HG02973 (cell line): ENCODE results near the gene STK32B.

Source experiments
- ATAC-seq: cut with Tn5 transposase; IDR thresholded peaks from one replicate; pipeline ENCODE4 v1.9.1; 2021; ENCODE audit warnings: moderate library complexity; ENCODE audit not compliant: unreplicated experiment

Gene STK32B

DNA sequence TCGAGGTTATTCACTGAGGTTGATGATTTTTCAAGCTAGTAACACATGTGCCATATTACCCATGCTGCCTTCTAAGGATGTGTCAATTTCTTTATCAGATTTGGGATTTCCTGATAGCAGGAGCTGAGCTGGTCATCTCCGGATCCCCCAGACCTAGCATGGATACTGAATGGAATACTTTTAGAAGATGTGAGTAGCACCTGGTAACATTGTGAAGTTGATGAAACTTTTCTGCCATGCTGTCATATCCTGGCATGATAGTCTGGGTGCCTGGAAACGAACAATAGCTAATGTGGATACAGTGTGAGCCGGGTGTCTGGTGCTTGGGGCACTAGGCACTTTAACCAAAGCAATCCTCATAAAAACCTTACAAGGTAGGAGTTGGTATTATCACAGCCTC, 21.1 kb upstream of the STK32B start:
- no peak for ATAC-seq

DNA sequence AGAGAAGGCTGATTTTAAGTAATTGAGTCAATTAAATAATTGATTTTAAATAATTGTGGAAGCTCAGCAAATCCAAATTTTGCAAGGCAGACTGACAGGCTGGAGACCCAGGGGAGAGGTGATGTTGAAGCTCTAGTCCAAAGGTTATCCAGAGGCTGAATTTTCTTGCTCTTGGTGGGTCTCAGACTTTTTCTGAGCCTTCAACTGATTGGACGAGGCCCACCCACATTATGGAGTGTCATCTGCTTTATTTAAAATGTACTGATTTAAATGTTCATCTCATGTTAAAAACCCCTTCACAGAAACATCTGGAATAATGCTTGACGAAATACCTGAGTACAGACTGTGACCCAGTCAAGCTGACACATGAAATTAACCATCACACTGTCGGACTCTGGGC, 20.4 kb upstream of the STK32B start:
- no peak for ATAC-seq

DNA sequence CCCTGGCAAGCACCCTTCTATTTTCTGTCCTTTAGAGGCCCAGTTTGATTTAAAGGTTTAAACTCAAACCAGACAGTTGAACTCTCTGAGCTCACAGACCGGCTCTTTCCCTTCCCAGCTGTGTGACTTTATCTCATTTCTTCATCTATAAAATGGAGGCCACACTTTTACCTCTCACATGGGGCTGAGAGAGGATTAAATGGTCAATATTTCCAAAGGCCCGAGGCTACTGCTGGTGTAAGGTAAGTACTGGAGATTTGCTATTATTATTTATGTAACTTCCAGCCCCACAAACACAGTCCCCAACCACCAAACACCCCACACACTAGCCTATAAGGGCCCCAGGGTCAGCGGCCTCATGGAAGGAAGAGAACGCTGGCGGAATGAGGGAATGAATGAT, 18.5 kb upstream of the STK32B start:
- ATAC-seq: no peak

DNA sequence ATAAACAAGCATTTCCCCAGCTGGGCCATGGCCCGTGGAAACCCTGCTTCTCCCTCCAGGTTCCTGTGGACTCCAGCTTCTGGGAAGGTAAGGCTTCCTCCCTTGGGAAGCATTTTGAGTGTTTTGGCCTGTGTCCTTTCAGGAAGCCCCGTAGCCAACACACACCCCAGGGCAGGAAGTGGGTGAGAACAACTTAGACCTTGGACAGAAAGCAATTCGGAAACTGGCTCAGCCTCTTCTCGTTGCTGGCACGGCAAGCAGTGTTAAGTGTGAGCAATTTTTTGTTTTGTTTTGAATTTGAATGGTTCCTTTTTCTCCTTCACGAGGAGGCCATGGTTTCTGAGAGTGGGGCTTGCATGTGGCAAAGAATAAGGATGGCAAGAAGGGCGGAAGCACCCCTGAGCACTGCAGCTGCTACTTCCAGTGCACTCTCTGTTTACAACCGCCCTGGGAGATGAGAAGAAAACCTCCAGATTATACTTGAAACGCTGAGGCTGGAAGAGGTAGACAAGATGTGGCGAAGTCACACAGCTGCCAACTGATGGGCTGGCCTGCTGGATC, 17.9 kb upstream of the STK32B start:
- no peak for ATAC-seq

DNA sequence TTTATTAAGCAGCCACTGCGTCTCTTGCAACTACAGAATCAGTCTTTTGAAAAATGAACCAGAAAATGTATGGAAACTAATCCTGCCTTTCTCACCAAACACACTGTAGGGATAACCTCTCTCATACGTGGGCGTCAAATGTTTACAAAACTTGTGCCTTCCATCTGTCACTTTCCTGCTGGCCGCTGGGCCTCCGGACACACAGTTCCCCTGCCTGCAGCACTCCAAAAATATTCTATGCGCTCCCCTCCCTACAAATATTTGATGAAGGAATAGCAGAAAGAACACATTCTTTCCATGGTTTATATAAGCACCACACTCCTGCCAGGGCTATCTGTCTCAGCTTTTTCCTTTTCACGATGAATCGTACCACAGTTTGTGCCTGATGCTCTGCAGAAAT, 17.1 kb upstream of the STK32B start:
- ATAC-seq: no peak

DNA sequence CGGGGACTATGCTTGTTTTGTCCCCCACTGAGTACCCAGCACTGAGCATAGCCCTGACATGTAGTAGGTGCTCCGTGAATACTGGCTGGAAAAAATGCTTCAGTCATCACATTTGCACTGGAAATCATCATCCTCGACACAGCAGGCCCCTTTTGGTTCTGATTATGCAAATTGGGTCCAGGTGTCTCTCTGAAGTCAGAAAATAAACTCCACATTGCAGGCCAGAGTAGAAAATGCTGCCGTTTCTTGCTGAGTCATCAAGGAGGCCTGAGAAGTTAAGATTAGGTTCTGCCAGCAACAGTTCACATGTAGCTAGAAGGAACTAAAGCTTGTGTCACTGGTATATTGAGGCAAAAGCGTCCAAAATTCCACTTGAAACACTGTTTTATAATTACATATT, 15.0 kb upstream of the STK32B start:
- ATAC-seq: no peak

DNA sequence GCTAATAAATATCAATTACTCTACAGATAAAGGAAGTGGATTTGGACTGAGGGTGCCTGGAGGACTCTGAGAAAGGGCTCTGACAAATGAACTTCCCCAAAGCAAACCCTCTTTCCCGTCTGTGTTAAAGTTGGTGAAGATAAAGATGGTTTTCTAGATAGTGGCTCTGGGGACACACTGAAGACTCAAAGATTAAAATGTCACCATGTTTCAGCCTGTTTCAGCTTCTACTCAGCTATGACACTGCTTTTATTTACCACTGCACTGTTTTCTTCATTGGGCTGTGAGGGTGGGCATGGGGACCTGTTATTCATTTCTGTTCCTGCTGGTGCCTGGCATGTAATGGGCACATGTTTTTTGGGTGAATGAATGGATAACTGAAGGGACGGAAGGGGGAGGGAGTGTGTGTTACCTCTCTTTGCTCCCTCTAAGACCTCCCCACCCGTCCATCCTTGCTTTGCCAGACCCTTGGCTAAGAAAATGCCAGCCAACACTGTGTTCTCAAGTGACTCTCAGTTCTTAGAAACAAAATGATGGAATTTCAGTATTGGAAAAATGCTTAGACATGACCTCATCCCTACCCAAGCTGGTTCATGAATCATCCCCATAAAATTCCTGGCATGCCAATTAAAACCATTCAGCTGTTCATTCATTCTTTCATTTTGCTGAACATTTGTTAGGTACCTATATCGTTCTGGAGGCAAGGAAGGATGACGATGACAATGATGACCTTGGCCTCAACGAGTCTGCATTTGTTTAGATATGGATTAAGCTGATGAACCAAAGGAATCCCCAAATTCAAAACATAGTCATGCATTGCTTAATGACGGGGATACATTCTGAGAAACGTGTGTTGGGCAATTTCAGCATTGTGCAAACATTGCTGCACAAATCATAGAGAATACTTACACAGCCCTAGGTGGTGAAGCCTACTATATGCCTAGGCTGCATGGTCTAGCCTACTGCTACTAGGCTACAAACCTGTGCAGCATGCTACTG, 13.4 kb upstream of the STK32B start:
- no peak for ATAC-seq

DNA sequence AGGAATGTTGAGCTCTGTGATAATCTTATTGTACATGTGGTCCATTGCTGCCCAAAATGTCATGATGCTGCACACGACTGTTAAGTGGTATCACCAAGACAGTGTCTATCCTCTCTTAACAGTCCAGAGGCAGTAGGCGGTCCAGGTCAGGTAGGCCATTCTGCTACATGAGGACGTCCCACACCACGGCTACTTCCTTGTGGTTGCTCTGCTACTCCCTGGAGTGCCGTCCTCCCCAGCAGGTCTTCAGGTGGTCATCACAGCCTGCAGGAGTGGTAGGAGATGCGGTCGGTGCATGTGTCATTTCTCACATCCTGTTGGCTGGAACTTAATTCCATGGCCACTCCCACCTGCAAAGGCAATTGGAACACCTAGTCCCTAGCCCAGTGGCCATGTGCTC, 11.5 kb upstream of the STK32B start:
- no peak for ATAC-seq

DNA sequence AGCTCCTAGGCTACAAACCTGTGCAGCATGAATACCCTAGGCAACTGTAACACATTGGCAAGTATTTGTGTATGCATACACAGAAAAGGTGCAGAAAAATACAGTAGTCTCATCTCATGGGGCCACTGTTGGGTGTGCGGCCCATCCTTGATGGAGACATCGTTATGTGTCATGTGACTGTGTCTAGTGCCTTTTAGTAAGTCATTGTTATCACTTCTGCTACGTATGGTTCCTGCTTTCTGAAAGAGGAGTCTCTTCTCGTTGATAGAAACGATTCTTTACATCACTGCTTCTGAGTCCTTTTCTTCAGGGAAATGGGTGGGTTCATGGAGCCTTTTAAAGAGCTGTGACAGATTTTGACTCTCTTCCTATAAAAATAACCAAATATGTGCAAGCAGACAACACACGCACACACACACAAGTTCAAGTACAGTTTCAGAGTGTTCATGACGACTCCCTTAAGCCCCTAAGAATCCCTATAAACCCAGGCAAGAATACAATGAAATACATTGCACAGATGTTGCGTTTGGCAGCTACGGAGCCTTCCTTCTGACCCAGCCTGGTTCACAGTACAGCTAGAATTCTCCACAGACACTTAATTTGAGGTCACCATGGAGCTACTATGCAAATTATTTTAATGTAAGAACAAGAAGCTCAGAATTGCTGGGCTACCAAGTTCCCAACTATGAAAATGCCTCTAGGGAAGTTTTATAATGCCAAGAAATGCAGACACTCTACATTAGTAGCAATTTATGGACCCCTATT, 10.2 kb upstream of the STK32B start:
- no peak for ATAC-seq

DNA sequence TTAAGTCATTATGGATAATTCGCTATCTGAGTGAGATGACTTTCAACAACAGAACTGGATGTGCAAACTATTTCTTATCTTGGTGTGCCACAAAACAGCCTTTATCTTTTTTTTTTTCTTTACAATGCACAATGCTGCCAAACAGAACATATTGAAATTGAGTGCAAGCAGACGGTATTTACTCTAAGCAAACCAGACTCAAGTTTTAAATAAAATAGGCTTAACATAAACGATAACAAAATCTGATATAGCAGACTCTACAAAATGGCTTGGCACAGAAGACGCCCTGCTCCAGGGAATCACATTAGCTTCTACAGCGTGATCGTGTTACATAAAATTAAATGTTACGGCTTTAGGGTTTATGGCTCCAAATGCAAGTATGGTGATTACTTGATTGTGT, 9.6 kb upstream of the STK32B start:
- no peak for ATAC-seq

DNA sequence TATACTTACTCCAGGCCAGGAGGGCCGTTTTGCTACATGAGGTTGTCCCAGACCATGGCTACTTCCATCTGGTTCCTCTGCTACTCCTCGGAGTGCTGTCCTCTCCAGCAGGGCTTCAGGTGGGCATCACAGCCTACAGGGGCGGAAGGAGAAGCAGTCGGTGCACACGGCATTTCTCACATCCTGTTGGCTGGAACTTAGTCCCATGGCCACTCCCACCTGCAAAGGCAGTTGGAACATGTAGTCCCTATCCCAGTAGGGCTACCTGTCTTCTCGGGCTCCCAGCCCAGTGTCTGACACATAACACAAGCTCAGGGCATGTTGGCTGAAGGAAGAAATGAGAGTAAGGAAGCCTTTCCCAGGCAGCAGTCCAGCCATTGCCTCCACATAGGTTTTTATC, 7.7 kb upstream of the STK32B start:
- ATAC-seq: no peak

DNA sequence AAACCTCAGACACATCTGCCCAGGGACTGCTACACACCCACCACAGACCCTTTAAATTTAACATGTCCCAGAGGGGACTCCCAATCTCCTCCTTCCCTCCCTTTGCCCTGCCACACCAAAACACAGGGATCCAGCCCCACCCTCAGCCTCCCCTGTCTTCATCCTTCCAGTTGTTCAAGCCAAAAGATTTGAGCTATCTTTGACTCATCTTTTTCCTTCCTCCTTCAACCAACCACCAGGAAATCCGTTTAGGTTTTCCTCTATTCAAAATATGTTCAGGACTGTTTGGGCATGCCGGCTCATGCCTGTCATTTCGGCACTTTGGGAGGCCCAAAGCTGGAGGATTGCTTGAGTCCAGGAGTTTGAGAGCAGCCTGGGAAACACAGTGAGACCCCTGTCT, 6.9 kb upstream of the STK32B start:
- ATAC-seq: no peak

DNA sequence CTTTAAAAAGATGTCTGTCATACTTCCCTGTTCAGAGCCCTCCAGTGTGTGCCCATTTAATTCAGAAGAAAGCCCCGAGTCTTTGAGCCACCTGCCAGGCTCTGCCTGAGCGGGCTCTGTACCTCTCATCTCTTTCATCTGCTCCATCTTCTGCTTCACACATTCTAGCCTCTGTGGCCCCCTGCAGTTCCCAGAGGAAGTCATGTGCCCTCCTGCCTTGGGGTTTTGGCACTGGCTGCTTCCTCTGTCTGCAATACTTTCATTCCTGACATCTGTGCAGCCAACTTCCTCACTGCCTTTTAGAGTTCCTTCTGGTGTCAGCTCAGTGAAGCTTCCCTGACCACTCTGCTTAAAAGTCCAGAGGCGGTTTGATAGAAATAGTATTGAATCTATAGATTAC, 6.2 kb upstream of the STK32B start:
- ATAC-seq: no peak

DNA sequence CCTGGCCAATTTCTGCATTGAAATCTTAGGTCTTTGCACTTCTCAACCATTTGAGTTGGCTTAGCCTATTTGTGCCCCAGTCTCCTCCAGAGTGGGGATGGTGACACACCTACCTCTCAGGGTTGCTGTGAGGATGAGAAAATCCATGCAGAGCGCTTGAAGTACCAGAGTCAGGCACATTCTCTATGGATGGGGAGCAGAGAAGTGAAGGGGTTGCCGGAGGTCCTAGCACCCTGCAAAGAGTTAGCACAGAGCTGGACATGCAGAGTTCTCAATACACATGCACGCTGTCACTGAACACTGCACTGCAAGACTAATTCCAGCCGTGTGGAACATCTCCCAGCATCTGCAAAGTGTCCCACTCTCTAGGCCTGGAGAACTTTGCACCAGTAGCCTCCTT, 2.6 kb upstream of the STK32B start:
- no peak for ATAC-seq

DNA sequence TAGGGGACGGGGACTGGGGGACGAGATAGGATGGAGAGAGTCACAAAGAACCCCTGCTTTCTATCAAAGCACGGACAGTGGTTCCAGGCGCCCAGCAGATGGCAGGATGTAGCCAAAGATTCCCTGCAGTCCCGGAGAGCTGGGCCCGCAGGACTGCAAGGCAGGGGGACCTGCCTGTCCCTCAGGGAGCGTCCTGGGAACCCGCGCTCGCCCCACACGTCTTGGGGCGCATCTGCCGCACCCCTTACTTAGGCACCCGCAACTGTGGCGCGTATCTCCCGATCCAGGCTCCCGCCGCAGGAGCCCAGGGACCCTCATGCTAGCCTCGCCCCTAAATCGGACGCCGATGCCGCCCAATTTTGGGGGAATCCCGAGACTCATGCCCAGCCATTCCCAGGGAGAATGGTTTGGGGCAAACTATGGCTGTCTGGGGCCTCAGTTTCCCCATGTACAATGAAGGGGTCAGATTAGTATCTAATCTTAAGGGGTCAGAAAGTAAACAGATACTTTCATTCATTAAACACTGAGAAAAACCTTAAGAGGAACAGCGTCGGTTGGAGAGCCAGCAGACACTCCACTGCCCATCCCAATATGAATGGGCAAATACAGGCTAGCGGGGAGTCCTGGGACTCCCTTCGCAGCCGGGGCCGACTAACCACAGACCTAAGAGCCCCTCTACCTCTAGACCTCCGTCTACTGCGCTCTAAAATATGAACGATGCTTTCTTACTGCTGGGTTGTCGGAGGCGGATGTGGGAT, 581 bp upstream of the STK32B start:
- ATAC-seq: no peak

DNA sequence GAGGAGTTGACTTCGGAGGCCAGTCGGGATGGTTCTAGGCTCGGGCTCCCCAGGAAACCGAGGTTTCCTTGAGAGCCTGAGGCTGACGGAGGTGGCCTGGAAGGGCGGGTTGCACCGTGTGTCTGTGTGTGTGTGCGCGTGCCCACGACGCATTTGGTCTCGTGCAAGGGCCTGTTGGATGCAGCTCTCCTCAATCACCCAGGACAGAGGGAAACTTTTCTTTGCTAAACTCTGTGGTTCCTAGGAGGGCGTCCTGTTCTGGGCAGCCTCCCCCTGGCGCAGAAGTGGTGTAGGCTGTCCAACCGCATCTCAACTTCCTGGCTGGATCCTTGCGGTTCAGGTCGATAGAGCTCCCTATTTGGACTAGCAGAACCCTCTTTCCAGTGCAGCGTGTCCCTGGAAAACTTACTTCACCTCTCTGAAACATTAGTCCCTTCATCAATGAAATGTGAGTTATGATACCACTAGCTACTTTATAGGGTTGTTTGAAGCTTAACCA, 973 bp downstream of the STK32B start:
- no peak for ATAC-seq

DNA sequence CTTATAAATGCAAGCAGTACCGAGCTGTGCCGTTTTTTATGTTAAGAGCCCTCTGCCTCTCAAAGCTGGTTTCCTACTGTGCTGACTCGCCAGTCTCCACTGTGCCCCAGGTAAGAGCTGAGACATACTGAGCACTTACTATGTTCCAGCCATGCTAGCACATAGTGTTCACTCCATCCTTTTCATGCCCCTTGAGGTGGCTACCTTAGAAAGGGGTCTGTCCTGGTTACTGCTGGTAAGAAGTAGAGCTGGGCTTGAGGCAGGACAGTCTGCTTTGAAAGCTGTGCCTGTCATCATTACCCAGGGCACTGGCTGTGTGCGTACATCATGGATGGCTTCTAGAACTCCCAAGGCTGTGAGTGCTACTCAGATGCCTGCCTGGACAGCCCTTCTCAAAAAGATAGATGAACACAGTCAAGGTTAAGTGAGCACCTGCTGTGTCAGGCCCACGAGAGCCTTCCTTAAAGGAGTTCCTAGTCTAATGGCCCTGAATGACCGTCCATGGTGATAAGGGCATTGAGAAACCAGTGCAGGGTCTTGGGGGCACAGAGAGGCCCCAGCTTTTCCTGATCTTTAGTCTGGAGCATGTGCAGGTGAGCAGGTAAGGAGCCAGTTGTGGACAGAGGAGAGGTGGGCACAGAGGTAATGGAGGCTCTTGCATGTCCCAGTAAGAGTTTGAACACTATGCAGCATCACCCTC, 1.6 kb downstream of the STK32B start:
- ATAC-seq: no peak

DNA sequence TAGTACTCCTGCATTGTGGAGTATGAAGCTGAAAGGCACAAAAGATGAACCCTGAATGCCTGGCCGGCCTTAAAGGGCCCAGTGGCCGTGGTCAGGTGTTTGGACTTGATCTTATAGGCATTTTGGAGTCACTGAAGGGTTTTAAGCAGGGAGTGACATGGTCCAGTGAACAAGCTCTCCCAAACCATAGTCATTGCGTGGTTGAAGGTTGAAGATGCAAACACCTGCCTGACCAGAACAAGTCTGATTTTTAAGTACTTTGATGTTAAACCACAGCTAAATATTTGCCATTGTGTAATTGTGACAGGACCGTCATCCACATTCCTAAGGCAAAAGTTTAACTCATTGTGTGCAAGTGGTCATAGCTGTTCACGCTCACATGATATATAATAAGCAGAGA, 3.3 kb downstream of the STK32B start:
- no peak for ATAC-seq

DNA sequence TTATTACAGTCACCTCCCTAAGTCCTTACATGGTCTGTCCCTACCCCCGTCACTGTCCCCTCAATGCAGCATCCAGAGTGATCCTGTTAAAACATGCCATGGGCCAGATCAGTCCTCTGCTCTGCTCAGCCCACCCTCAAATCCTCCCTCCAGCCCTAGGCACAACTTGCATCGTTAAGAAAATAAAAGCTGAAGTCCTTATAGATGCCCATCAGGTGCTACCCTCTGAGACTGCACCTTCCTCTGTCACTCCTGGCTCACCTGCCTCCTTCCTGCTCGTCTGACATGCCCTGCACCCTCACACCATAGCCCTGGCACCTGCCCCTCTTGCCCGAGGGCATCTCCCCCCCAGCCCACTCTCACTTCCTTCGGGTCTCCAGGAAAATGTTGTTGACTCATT, 4.1 kb downstream of the STK32B start:
- ATAC-seq: no peak

DNA sequence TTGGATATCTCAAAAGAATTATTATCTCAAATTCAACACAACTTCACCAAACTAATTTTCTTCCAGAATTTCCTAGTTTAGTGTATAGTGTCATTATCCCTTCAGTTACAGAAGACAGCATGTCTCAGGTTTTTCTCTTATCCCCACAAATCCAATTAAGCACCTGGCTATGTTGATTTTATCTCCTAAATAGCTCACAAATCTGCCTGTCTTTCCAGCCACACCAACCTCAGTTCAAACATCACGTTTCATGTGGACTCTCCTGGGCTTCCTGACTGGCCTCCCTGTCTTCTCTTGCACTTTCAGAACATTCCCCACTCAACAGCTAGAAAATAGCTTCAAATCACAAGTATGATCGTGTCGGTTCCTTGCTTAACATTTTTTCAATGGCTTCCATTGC, 14.8 kb downstream of the STK32B start:
- no peak for ATAC-seq
